ENCODE measurements around the gene BRD1. TPM values are rescaled to one million over a fixed set of nuclear protein-coding genes. Genes with fewer than 3 reads are reported as not detected.

BRD1 gene
- total RNA-seq, 1 donor from 2014 or later: 64.1 TPM

GRCh38 chr22:49739138-49739537 lies 88.5 kb downstream of the BRD1 start:
- peaks cover 8% of the 10 kb centered on the region for H3K27me3 Mint-ChIP-seq (ENCODE audit: low read depth)
- H3K27ac Mint-ChIP-seq: no peak overlapping the region
- no peak for DNase-seq (ENCODE audit: low spot score in 2 of 2, unreplicated experiment in 2 of 2)
- no peak for TF ChIP-seq CTCF (IDR thresholded peaks at IDR 0.05; ENCODE audit: unreplicated experiment)
- H3K36me3 Mint-ChIP-seq: no peaks in the 10 kb centered on the region
- no peak overlapping the region for H3K4me3 Mint-ChIP-seq
- no peaks in the 10 kb centered on the region for H3K4me1 Mint-ChIP-seq
- peaks cover 51% of the 10 kb centered on the region for H3K9me3 Mint-ChIP-seq

GRCh38 chr22:49738566-49738965 lies 89.1 kb downstream of the BRD1 start:
- H3K27me3 Mint-ChIP-seq (ENCODE audit: low read depth): peaks cover 10% of the 10 kb centered on the region
- H3K4me3 Mint-ChIP-seq: no peak overlapping the region
- no peak for DNase-seq (ENCODE audit: low spot score in 2 of 2, unreplicated experiment in 2 of 2)

GRCh38 chr22:49738006-49738405 lies 89.7 kb downstream of the BRD1 start:
- H3K4me1 Mint-ChIP-seq: no peaks in the 10 kb centered on the region
- peaks cover 16% of the 10 kb centered on the region for H3K27me3 Mint-ChIP-seq (ENCODE audit: low read depth)
- H3K36me3 Mint-ChIP-seq: no peaks in the 10 kb centered on the region
- no peak for DNase-seq (ENCODE audit: low spot score in 2 of 2, unreplicated experiment in 2 of 2)
- TF ChIP-seq CTCF (IDR thresholded peaks at IDR 0.05; ENCODE audit: unreplicated experiment): no peak
- peaks cover 40% of the 10 kb centered on the region for H3K9me3 Mint-ChIP-seq
- H3K27ac Mint-ChIP-seq: no peak overlapping the region
- H3K4me3 Mint-ChIP-seq: no peak overlapping the region

More at GRCh38 chr22:49738566-49738965, 89.1 kb downstream of the BRD1 start:
- TF ChIP-seq CTCF (IDR thresholded peaks at IDR 0.05; ENCODE audit: unreplicated experiment): no peak
- no peak overlapping the region for H3K27ac Mint-ChIP-seq
- H3K36me3 Mint-ChIP-seq: no peaks in the 10 kb centered on the region
- peaks cover 46% of the 10 kb centered on the region for H3K9me3 Mint-ChIP-seq
- no peaks in the 10 kb centered on the region for H3K4me1 Mint-ChIP-seq

- no peaks in the 10 kb centered on the region for H3K4me1 Mint-ChIP-seq
- no peak for DNase-seq (ENCODE audit: low spot score in 2 of 2, unreplicated experiment in 2 of 2)
- H3K27ac Mint-ChIP-seq: no peak overlapping the region
Measured at GRCh38 chr22:49737101-49737551, 90.5 kb downstream of the BRD1 start.

GRCh38 chr22:49736538-49736937 lies 91.1 kb downstream of the BRD1 start:
- no peaks in the 10 kb centered on the region for H3K36me3 Mint-ChIP-seq
- no peak overlapping the region for H3K4me3 Mint-ChIP-seq
- peaks cover 21% of the 10 kb centered on the region for H3K27me3 Mint-ChIP-seq (ENCODE audit: low read depth)
- no peak overlapping the region for H3K27ac Mint-ChIP-seq
- DNase-seq (ENCODE audit: low spot score in 2 of 2, unreplicated experiment in 2 of 2): no peak
- no peaks in the 10 kb centered on the region for H3K4me1 Mint-ChIP-seq
- H3K9me3 Mint-ChIP-seq: peaks cover 32% of the 10 kb centered on the region
- TF ChIP-seq CTCF (IDR thresholded peaks at IDR 0.05; ENCODE audit: unreplicated experiment): no peak

More at GRCh38 chr22:49737101-49737551, 90.5 kb downstream of the BRD1 start:
- H3K36me3 Mint-ChIP-seq: no peaks in the 10 kb centered on the region
- H3K4me3 Mint-ChIP-seq: no peak overlapping the region
- no peak for TF ChIP-seq CTCF (IDR thresholded peaks at IDR 0.05; ENCODE audit: unreplicated experiment)
- peaks cover 36% of the 10 kb centered on the region for H3K9me3 Mint-ChIP-seq
- H3K27me3 Mint-ChIP-seq (ENCODE audit: low read depth): peaks cover 17% of the 10 kb centered on the region

GRCh38 chr22:49735901-49736421 lies 91.7 kb downstream of the BRD1 start:
- no peak overlapping the region for H3K27ac Mint-ChIP-seq
- no peak for TF ChIP-seq CTCF (IDR thresholded peaks at IDR 0.05; ENCODE audit: unreplicated experiment)
- peaks cover 28% of the 10 kb centered on the region for H3K9me3 Mint-ChIP-seq
- no peaks in the 10 kb centered on the region for H3K4me1 Mint-ChIP-seq
- no peaks in the 10 kb centered on the region for H3K36me3 Mint-ChIP-seq
- no peak for DNase-seq (ENCODE audit: low spot score in 2 of 2, unreplicated experiment in 2 of 2)
- H3K27me3 Mint-ChIP-seq (ENCODE audit: low read depth): peaks cover 25% of the 10 kb centered on the region
- H3K4me3 Mint-ChIP-seq: no peak overlapping the region
